Activated naive CD4-positive, alpha-beta T cell treated with anti-CD3 and anti-CD28 coated beads, Interleukin-2, amount 10 ng/mL, durations not matched to agents 5 hours and 36 hours (primary cell): ENCODE results near the gene NDNF. TPM values are rescaled to one million over a fixed set of nuclear protein-coding genes. Genes with fewer than 3 reads are reported as not detected.

Source experiments
- total RNA-seq, 2 experiments: library from RNA; stranded (reverse); gene quantifications; one replicate each; pipeline ENCODE4 v1.2.3, GENCODE V29; 2021

Gene NDNF
- total RNA-seq = not detected

GRCh38 chr4:121072224-121073003 is at the start of gene NDNF:
Gene NDNF, minus strand, starts transcription at chr4:121072535. Its CDS starts 26,698 bp downstream, at chr4:121045837.

Other genes starting within 250 kb of the NDNF start
- gene PRDM5, start 149.8 kb downstream of the NDNF start, total RNA-seq = under 1 TPM; 0.13 to 0.26 TPM
- gene TNIP3, start 91.8 kb upstream of the NDNF start, total RNA-seq = under 1 TPM; 0.43 to 0.55 TPM